PC-9 (cell line): ENCODE data around the gene PKNOX2.

ENCODE experiments used
- CTCF ChIP-seq: fragments of 200-600 bp; sonication (generic); conservative IDR thresholded peaks from 2 replicates; pipeline ENCODE4 v1.6.1; 2017; ENCODE audit warnings: mixed run types, antibody characterized with exemption, mild to moderate bottlenecking, moderate library complexity
- EZH2 ChIP-seq: fragments of 200-600 bp; sonication (generic); IDR thresholded peaks from 2 replicates; pipeline ENCODE4 v1.8.0; 2017; ENCODE audit warnings: antibody characterized with exemption, low read depth

GRCh38 chr11:125211948-125212340, 47.4 kb downstream of the PKNOX2 start:
- TF ChIP-seq CTCF (no peak), EZH2 (no peak)
